Stomach (tissue), 9 donors: Measurements from ENCODE around the gene ELOVL1. TPM values are rescaled to one million over a fixed set of nuclear protein-coding genes. Genes with fewer than 3 reads are reported as not detected.

Experiments
- DNase-seq, 2 donors: peaks; one replicate each; pipeline versions ENCODE4 v3.0.0 to v3.0.0-alpha.2; 2013 to 2019
- H3K27ac ChIP-seq, 5 donors: fragments of 200-600 bp in 4 of 5; sonication (generic) in 4 of 5; one replicate each; pipeline ENCODE4 v1.5.1; 2013 to 2019; ENCODE audit warnings: mild to moderate bottlenecking in 1 of 5, moderate library complexity in 1 of 5
- H3K27me3 ChIP-seq, 3 donors: fragments of 200-600 bp; sonication (generic); one replicate each; pipeline ENCODE4 v1.5.1; 2017 to 2019; ENCODE audit warnings: mixed run types in 1 of 3
- H3K36me3 ChIP-seq, 4 donors: fragments of 200-600 bp; sonication (generic); 1 replicate in 3 of 4; 2 replicates in 1 of 4; pipeline ENCODE4 v1.5.1; 2016 to 2019
- H3K4me1 ChIP-seq, 4 donors: fragments of 200-600 bp; sonication (generic); one replicate each; pipeline ENCODE4 v1.5.1; 2016 to 2019
- H3K4me3 ChIP-seq, 4 donors: fragments of 200-600 bp; sonication (generic) in 3 of 4; one replicate each; pipeline ENCODE4 v1.5.1; 2016 to 2019; ENCODE audit warnings: mild to moderate bottlenecking in 1 of 4
- H3K9me3 ChIP-seq, 4 donors: fragments of 200-600 bp; sonication (generic); one replicate each; pipeline ENCODE4 v1.5.1; 2016 to 2019
- CTCF ChIP-seq, 7 experiments: fragments of 450-650 bp in 4 of 7; fragments of 200-600 bp in 3 of 7; sonication (generic) in 3 of 7; IDR thresholded peaks; one replicate each; pipeline ENCODE4 v1.5.1; 2016 to 2019; ENCODE audit warnings: antibody characterized with exemption in 7 of 7, control low read depth in 2 of 7, mild to moderate bottlenecking in 1 of 7
- EP300 ChIP-seq: sonication (generic); formaldehyde crosslinking; IDR thresholded peaks from one replicate; pipeline ENCODE4 v1.6.1; 2017; ENCODE audit warnings: antibody characterized with exemption
- POLR2A ChIP-seq, 4 donors: fragments of 450-650 bp; IDR thresholded peaks; one replicate each; pipeline ENCODE4 v1.6.1; 2016; ENCODE audit warnings: antibody characterized with exemption in 4 of 4, control low read depth in 2 of 4, mild to moderate bottlenecking in 1 of 4, moderate library complexity in 1 of 4
- POLR2AphosphoS5 ChIP-seq, 3 donors: sonication (generic); formaldehyde crosslinking; IDR thresholded peaks; one replicate each; pipeline ENCODE4 v1.6.1; 2016; ENCODE audit warnings: antibody characterized with exemption in 3 of 3
- WGBS, 5 donors: extraction: QIAGEN DNeasy Blood & Tissue Kit in 3 of 5; methylation state at CpG; one replicate each; pipeline versions ENCODE4 v1.1.5 to v1.1.7; 2013 to 2018; 5-methylcytosine and 5-hydroxymethylcytosine counted together
- intact Hi-C: fragments of 100-400 bp; cut with DNase I; formaldehyde crosslinking; loops from one replicate; pipeline ENCODE4 v1.15.1; 2023; ENCODE audit warnings: low total_unique reads
- polyA plus RNA-seq, 3 donors: library from polyadenylated mRNA; stranded (reverse); fragments of 200-250 nt; gene quantifications; one replicate each; pipeline ENCODE4 v1.2.3, GENCODE V29; 2013
- total RNA-seq, 5 donors: library from RNA; depleted of rRNA; stranded (reverse); fragments of >200 nt; gene quantifications; one replicate each; pipeline versions ENCODE4 v1.1.0 to v1.2.3, GENCODE V29; 2014 to 2016
- donor health status: healthy with polysubstance abuse.
- donor health status: Bipolar disorder and iron deficiency.
- donor health status: healthy.

Gene ELOVL1
- total and polyA plus RNA-seq, 8 donors: 7.6 to 109 (median 55.7) TPM

- H3K27ac ChIP-seq: no peak overlapping the region
- H3K36me3 ChIP-seq: peaks cover 0 to 4% (median 0%) of the 10 kb centered on the region in 4 donors
- intact Hi-C loops: no loop called here
Measured at GRCh38 chr1:43314233-43314632, 53.6 kb downstream of the ELOVL1 start.

GRCh38 chr1:43313771-43314170, 54.0 kb downstream of the ELOVL1 start:
- 44 to 67% (median 57%) methylated on average over 10 of the region's 10 CpGs for WGBS, 5 donors
- TF ChIP-seq POLR2A (IDR thresholded peaks at IDR 0.05) (no peak), EP300 (no peak)
- DNase-seq: peak; percentile 61 to 71

More at GRCh38 chr1:43314233-43314632, 53.6 kb downstream of the ELOVL1 start:
- no peaks in the 10 kb centered on the region for H3K27me3 ChIP-seq
- H3K4me1 ChIP-seq: no peaks in the 10 kb centered on the region
- DNase-seq: no peak
- TF ChIP-seq POLR2A (IDR thresholded peaks at IDR 0.05) (no peak), POLR2AphosphoS5 (IDR thresholded peaks at IDR 0.05) (no peak), EP300 (no peak), CTCF (IDR thresholded peaks at IDR 0.05) (no peak)
- WGBS, 5 donors: 88 to 93% (median 91%) methylated on average over 5 of the region's 5 CpGs
- no peak overlapping the region for H3K4me3 ChIP-seq
- H3K9me3 ChIP-seq: no peaks in the 10 kb centered on the region

More at GRCh38 chr1:43313771-43314170, 54.0 kb downstream of the ELOVL1 start:
- Histone ChIP-seq H3K4me1 (no peaks in the 10 kb centered on the region), H3K27me3 (no peaks in the 10 kb centered on the region), H3K27ac (no peak overlapping the region), H3K9me3 (no peaks in the 10 kb centered on the region), H3K4me3 (no peak overlapping the region), H3K36me3 (peaks cover 0 to 4% (median 0%) of the 10 kb centered on the region in 4 donors)
- intact Hi-C loops: no loop called here

Other genes with a start within 250 kb of the ELOVL1 start
- 10 to 100 TPM in 4 of 5 donors, 1 to 10 TPM in 1; 4.1 to 53.3 (median 37.2) TPM for gene EBNA1BP2, start 195.7 kb downstream of the ELOVL1 start, total RNA-seq
- gene EBNA1BP2, start 195.7 kb downstream of the ELOVL1 start, polyA plus RNA-seq: 10 to 100 TPM; 50.4 to 58.9 (median 52.5) TPM
- 1 to 10 TPM in 1 of 5 donors, under 1 TPM in 1, not detected in 3; 0.37 to 1.4 TPM for gene CFAP57, start 195.7 kb downstream of the ELOVL1 start, total RNA-seq
- gene CFAP57, start 195.7 kb downstream of the ELOVL1 start, polyA plus RNA-seq: under 1 TPM; 0.08 to 0.15 (median 0.12) TPM
- 10 to 100 TPM in 3 of 5 donors, 1 to 10 TPM in 2; 7.0 to 41.9 (median 13.6) TPM for gene TMEM125, start 98.0 kb downstream of the ELOVL1 start, total RNA-seq
- gene TMEM125, start 98.0 kb downstream of the ELOVL1 start, polyA plus RNA-seq: 10 to 100 TPM; 19.2 to 38.8 (median 26.5) TPM
- gene C1orf210, start 82.4 kb downstream of the ELOVL1 start, total RNA-seq: 10 to 100 TPM in 2 of 5 donors, 1 to 10 TPM in 2, not detected in 1; 4.3 to 24.3 (median 11.6) TPM
- gene C1orf210, start 82.4 kb downstream of the ELOVL1 start, polyA plus RNA-seq: 10 to 100 TPM in 2 of 3 donors, 1 to 10 TPM in 1; 7.7 to 34.4 (median 20.2) TPM
- gene TIE1, start 67.0 kb downstream of the ELOVL1 start, total RNA-seq: 10 to 100 TPM in 4 of 5 donors, not detected in 1; 13.8 to 36.2 (median 16.4) TPM
- 1 to 10 TPM; 2.1 to 5.8 (median 3.1) TPM for gene TIE1, start 67.0 kb downstream of the ELOVL1 start, polyA plus RNA-seq
- gene MPL, start 30.2 kb downstream of the ELOVL1 start, total RNA-seq: not detected
- gene MPL, start 30.2 kb downstream of the ELOVL1 start, polyA plus RNA-seq: not detected
- 10 to 100 TPM in 2 of 5 donors, 1 to 10 TPM in 3; 1.8 to 22.3 (median 7.9) TPM for gene CDC20, start 9.0 kb downstream of the ELOVL1 start, total RNA-seq
- 10 to 100 TPM; 11.1 to 31.4 (median 11.3) TPM for gene CDC20, start 9.0 kb downstream of the ELOVL1 start, polyA plus RNA-seq
- gene MED8, start 21.8 kb upstream of the ELOVL1 start, total RNA-seq: 10 to 100 TPM in 4 of 5 donors, 1 to 10 TPM in 1; 5.8 to 52.2 (median 29.6) TPM
- 10 to 100 TPM; 28.3 to 46.1 (median 30.6) TPM for gene MED8, start 21.8 kb upstream of the ELOVL1 start, polyA plus RNA-seq
- gene SZT2, start 21.9 kb upstream of the ELOVL1 start, total RNA-seq: 10 to 100 TPM; 49.6 to 69.3 (median 56.7) TPM
- 10 to 100 TPM in 1 of 3 donors, 1 to 10 TPM in 2; 4.9 to 10.2 (median 9.3) TPM for gene SZT2, start 21.9 kb upstream of the ELOVL1 start, polyA plus RNA-seq
- gene HYI, start 85.9 kb upstream of the ELOVL1 start, total RNA-seq: 10 to 100 TPM; 24.4 to 77.6 (median 43.6) TPM
- gene HYI, start 85.9 kb upstream of the ELOVL1 start, polyA plus RNA-seq: 100 to 1,000 TPM in 2 of 3 donors, 10 to 100 TPM in 1; 64.2 to 173 (median 143) TPM
- 100 to 1,000 TPM in 4 of 5 donors, 10 to 100 TPM in 1; 63.0 to 282 (median 114) TPM for gene PTPRF, start 162.9 kb upstream of the ELOVL1 start, total RNA-seq
- gene PTPRF, start 162.9 kb upstream of the ELOVL1 start, polyA plus RNA-seq: 10 to 100 TPM; 11.3 to 53.3 (median 30.4) TPM